ENCODE data around the gene ASMTL. TPM values are rescaled to one million over a fixed set of nuclear protein-coding genes. Genes with fewer than 3 reads are reported as not detected.

Gene ASMTL
- total and polyA plus RNA-seq, 2 of the 13 experiments (the other 11 are each of a cell fraction or from before 2014, with no cell fraction given), result 5.6 to 16.3 TPM

GRCh38 chrX:1481636-1482529, 29.2 kb upstream of the ASMTL start (continued):
- TF ChIP-seq ZSCAN9 (CRISPR knock-in tag; IDR thresholded peaks at IDR 0.05; ENCODE audit: borderline replicate concordance) (0 out of 2 replicates have a peak, but pooled peaks have one; percentile 42), GTF3A (CRISPR knock-in tag; conservative IDR thresholded peaks at IDR 0.05) (no peak), GATAD1 (CRISPR knock-in tag; IDR thresholded peaks at IDR 0.05) (peak; percentile 55), PITX1 (CRISPR knock-in tag; IDR thresholded peaks at IDR 0.05) (peak; percentile 69), REL (CRISPR knock-in tag; conservative IDR thresholded peaks at IDR 0.05) (no peak), PHF20 (CRISPR knock-in tag; IDR thresholded peaks at IDR 0.05) (no peak), KAT8 (CRISPR knock-in tag; IDR thresholded peaks at IDR 0.05) (peak; percentile 83), ZNF737 (CRISPR knock-in tag; IDR thresholded peaks at IDR 0.05; ENCODE audit: borderline replicate concordance) (no peak), POLR2G (IDR thresholded peaks at IDR 0.05; ENCODE audit: low read depth, low read length) (peak; percentile 62), MLLT10 (CRISPR knock-in tag; IDR thresholded peaks at IDR 0.05) (no peak), ZNF383 (CRISPR knock-in tag; IDR thresholded peaks at IDR 0.05; ENCODE audit: borderline replicate concordance) (no peak), GRHL1 (CRISPR knock-in tag; conservative IDR thresholded peaks at IDR 0.05) (no peak), NR2C2 (CRISPR knock-in tag; IDR thresholded peaks at IDR 0.05; ENCODE audit: borderline replicate concordance) (no peak; the same call in 1 of the 2 replicates), RFX5 (IDR thresholded peaks at IDR 0.05; ENCODE audit: low read depth, low read length) (no peak), PBX2 (CRISPR knock-in tag; IDR thresholded peaks at IDR 0.05) (no peak), LCORL (IDR thresholded peaks at IDR 0.05) (no peak), LCORL (CRISPR knock-in tag; IDR thresholded peaks at IDR 0.05) (peak; percentile 41), MED13 (CRISPR knock-in tag; IDR thresholded peaks at IDR 0.05) (0 out of 2 replicates have a peak, but pooled peaks have one; percentile 24), ZMYM3 (CRISPR knock-in tag; IDR thresholded peaks at IDR 0.05) (peak; percentile 69)
- TF ChIP-seq, protein P1, sequence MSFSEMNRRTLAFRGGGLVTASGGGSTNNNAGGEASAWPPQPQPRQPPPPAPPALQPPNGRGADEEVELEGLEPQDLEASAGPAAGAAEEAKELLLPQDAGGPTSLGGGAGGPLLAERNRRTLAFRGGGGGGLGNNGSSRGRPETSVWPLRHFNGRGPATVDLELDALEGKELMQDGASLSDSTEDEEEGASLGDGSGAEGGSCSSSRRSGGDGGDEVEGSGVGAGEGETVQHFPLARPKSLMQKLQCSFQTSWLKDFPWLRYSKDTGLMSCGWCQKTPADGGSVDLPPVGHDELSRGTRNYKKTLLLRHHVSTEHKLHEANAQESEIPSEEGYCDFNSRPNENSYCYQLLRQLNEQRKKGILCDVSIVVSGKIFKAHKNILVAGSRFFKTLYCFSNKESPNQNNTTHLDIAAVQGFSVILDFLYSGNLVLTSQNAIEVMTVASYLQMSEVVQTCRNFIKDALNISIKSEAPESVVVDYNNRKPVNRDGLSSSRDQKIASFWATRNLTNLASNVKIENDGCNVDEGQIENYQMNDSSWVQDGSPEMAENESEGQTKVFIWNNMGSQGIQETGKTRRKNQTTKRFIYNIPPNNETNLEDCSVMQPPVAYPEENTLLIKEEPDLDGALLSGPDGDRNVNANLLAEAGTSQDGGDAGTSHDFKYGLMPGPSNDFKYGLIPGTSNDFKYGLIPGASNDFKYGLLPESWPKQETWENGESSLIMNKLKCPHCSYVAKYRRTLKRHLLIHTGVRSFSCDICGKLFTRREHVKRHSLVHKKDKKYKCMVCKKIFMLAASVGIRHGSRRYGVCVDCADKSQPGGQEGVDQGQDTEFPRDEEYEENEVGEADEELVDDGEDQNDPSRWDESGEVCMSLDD (CRISPR knock-in tag; IDR thresholded peaks at IDR 0.05; ENCODE audit: borderline replicate concordance), result peak; percentile 75; the same call in 1 of the 2 replicates
- TF ChIP-seq, protein P2, sequence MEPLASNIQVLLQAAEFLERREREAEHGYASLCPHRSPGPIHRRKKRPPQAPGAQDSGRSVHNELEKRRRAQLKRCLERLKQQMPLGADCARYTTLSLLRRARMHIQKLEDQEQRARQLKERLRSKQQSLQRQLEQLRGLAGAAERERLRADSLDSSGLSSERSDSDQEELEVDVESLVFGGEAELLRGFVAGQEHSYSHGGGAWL (CRISPR knock-in tag; IDR thresholded peaks at IDR 0.05), result no peak
- TF ChIP-seq, protein P3, sequence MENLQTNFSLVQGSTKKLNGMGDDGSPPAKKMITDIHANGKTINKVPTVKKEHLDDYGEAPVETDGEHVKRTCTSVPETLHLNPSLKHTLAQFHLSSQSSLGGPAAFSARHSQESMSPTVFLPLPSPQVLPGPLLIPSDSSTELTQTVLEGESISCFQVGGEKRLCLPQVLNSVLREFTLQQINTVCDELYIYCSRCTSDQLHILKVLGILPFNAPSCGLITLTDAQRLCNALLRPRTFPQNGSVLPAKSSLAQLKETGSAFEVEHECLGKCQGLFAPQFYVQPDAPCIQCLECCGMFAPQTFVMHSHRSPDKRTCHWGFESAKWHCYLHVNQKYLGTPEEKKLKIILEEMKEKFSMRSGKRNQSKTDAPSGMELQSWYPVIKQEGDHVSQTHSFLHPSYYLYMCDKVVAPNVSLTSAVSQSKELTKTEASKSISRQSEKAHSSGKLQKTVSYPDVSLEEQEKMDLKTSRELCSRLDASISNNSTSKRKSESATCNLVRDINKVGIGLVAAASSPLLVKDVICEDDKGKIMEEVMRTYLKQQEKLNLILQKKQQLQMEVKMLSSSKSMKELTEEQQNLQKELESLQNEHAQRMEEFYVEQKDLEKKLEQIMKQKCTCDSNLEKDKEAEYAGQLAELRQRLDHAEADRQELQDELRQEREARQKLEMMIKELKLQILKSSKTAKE (CRISPR knock-in tag; IDR thresholded peaks at IDR 0.05; ENCODE audit: borderline replicate concordance), result no peak
